Breast epithelium (tissue), 4 donors: ENCODE measurements around the gene ZNF536. TPM values are rescaled to one million over a fixed set of nuclear protein-coding genes. Genes with fewer than 3 reads are reported as not detected.

Source experiments
- DNase-seq, 2 donors: peaks; one replicate each; pipeline ENCODE4 v3.0.0-alpha.2; 2019; ENCODE audit warnings: low spot score in 2 of 2
- H3K27ac ChIP-seq, 2 donors: fragments of 200-600 bp; sonication (generic) in 1 of 2; one replicate each; pipeline ENCODE4 v1.5.1; 2016 to 2019; ENCODE audit warnings: mild to moderate bottlenecking in 1 of 2
- H3K27me3 ChIP-seq, 2 donors: fragments of 200-600 bp; sonication (generic) in 1 of 2; one replicate each; pipeline versions ENCODE4 v1.5.1 to v1.6.0; 2017 to 2019; ENCODE audit warnings: control low read depth in 1 of 2, mild to moderate bottlenecking in 1 of 2
- H3K36me3 ChIP-seq: fragments of 200-600 bp; one replicate; pipeline ENCODE4 v1.5.1; 2019
- H3K4me1 ChIP-seq, 2 donors: fragments of 200-600 bp; sonication (generic); one replicate each; pipeline ENCODE4 v1.5.1; 2016 to 2019; ENCODE audit warnings: control low read depth in 1 of 2
- H3K4me3 ChIP-seq, 3 donors: fragments of 200-600 bp; sonication (generic); 1 replicate in 2 of 3; 2 replicates in 1 of 3; pipeline ENCODE4 v1.5.1; 2016 to 2019; ENCODE audit warnings: mild to moderate bottlenecking in 3 of 3, moderate library complexity in 2 of 3
- H3K9me3 ChIP-seq, 2 donors: fragments of 200-600 bp; sonication (generic) in 1 of 2; one replicate each; pipeline ENCODE4 v1.5.1; 2016 to 2019; ENCODE audit warnings: control low read depth in 1 of 2
- POLR2A ChIP-seq: fragments of 450-650 bp; IDR thresholded peaks from one replicate; pipeline ENCODE4 v1.6.1; 2016; ENCODE audit warnings: antibody characterized with exemption, mild to moderate bottlenecking, moderate library complexity
- POLR2AphosphoS5 ChIP-seq, 3 donors: sonication (generic); formaldehyde crosslinking; IDR thresholded peaks; one replicate each; pipeline ENCODE4 v1.6.1; 2017; ENCODE audit warnings: antibody characterized with exemption in 3 of 3
- intact Hi-C: fragments of 100-400 bp; cut with DNase I; formaldehyde crosslinking; loops from one replicate; pipeline ENCODE4 v1.15.1; 2023; ENCODE audit warnings: low total_unique reads
- total RNA-seq, 3 donors: library from RNA; depleted of rRNA; stranded (reverse); fragments of >200 nt; gene quantifications; one replicate each; pipeline ENCODE4 v1.1.0, GENCODE V29; 2016
- TF ChIP-seq, protein P1 (sequence below), 3 donors: fragments of 450-650 bp; IDR thresholded peaks; one replicate each; pipeline ENCODE4 v1.5.1; 2016 to 2017; ENCODE audit warnings: antibody characterized with exemption in 3 of 3, mild to moderate bottlenecking in 3 of 3, moderate library complexity in 3 of 3

Gene ZNF536
- total RNA-seq, 3 donors from 2014 or later = under 0.01 to 0.15 TPM; not detected in 1

GRCh38 chr19:30519607-30520205, 147.5 kb downstream of the ZNF536 start:
- no peak overlapping the region for H3K4me3 ChIP-seq
- TF ChIP-seq POLR2A (no peak), POLR2AphosphoS5 (IDR thresholded peaks at IDR 0.05) (no peak)
- TF ChIP-seq, protein P1, sequence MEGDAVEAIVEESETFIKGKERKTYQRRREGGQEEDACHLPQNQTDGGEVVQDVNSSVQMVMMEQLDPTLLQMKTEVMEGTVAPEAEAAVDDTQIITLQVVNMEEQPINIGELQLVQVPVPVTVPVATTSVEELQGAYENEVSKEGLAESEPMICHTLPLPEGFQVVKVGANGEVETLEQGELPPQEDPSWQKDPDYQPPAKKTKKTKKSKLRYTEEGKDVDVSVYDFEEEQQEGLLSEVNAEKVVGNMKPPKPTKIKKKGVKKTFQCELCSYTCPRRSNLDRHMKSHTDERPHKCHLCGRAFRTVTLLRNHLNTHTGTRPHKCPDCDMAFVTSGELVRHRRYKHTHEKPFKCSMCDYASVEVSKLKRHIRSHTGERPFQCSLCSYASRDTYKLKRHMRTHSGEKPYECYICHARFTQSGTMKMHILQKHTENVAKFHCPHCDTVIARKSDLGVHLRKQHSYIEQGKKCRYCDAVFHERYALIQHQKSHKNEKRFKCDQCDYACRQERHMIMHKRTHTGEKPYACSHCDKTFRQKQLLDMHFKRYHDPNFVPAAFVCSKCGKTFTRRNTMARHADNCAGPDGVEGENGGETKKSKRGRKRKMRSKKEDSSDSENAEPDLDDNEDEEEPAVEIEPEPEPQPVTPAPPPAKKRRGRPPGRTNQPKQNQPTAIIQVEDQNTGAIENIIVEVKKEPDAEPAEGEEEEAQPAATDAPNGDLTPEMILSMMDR (IDR thresholded peaks at IDR 0.05) = no peak
- no peak for DNase-seq
- H3K27ac ChIP-seq = no peak overlapping the region
- H3K36me3 ChIP-seq = no peaks in the 10 kb centered on the region
- peaks cover 0 to 9% of the 10 kb centered on the region in 2 donors for H3K27me3 ChIP-seq
- intact Hi-C loops = no loop called here
- H3K9me3 ChIP-seq = no peaks in the 10 kb centered on the region
- no peaks in the 10 kb centered on the region for H3K4me1 ChIP-seq

DNA sequence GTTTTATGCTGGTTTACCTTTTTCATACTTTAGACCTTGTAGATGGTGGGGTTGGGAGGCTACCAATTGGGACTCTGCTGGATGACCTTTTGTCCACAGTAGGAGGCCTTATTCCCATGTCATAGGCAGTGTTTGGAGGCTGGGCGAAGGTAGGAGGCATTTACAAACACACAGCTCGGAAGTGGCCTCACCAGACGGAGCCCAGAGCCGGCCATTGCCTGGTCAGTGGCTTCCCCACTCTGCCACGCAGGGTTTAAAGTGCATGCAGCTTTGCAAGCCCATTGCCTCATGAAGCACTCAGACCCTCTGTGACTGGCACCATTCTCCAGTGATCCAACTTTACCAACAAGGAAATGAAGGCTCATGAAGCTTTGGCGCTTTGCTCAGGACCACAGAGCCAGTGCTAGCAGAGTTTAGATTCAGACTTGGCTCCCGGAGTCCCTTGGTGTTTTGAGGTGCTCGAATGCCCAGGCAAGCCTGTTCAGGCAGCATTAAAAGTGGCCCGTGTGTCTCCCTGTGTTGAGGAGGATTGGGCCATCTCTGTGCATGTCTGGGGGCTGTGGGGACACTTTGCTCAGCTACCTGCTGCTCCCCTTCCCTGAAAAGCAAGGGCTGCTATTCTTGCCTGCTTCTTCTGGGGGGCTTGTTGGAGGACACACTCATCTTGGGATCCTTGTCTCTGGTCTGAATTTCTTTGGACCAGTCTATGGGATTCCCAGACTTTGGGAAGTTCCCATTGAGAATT, 148.7 kb downstream of the ZNF536 start:
- Histone ChIP-seq H3K27ac (no peak overlapping the region), H3K4me1 (no peaks in the 10 kb centered on the region), H3K27me3 (peaks cover 0 to 17% of the 10 kb centered on the region in 2 donors), H3K9me3 (no peaks in the 10 kb centered on the region), H3K4me3 (no peak overlapping the region), H3K36me3 (no peaks in the 10 kb centered on the region)
- DNase-seq = no peak
- TF ChIP-seq POLR2AphosphoS5 (IDR thresholded peaks at IDR 0.05) (no peak), POLR2A (no peak)
- TF ChIP-seq, protein P1 (IDR thresholded peaks at IDR 0.05) = no peak
- intact Hi-C loops = no loop called here

DNA sequence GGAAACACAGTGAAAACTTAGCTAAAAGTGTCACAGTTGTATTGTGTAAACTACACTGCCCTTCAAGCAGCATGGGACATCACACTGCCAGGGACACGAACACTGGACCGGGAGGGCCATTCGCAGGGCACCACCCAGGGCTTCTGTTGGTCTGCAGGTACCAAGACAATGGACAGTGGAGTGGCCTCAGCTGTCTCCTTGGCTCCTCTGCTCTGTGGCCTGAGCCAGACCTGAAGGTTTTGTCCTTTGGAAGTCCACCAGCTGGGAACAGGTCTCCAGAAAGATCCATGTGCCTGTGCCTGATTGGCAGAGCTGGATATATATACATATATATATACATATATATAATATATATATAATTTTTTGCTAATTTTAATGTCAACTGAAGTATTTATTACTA, 149.8 kb downstream of the ZNF536 start:
- no peak overlapping the region for H3K4me3 ChIP-seq
- no peaks in the 10 kb centered on the region for H3K36me3 ChIP-seq
- DNase-seq = no peak
- H3K27ac ChIP-seq = no peak overlapping the region
- H3K27me3 ChIP-seq = peaks cover 0 to 17% of the 10 kb centered on the region in 2 donors
- TF ChIP-seq POLR2A = no peak
- TF ChIP-seq POLR2AphosphoS5 (IDR thresholded peaks at IDR 0.05) = no peak
- TF ChIP-seq, protein P1 (IDR thresholded peaks at IDR 0.05) = no peak
- intact Hi-C loops = no loop called here
- H3K9me3 ChIP-seq = no peaks in the 10 kb centered on the region
- no peaks in the 10 kb centered on the region for H3K4me1 ChIP-seq

- H3K27ac ChIP-seq = no peak overlapping the region
- intact Hi-C loops = no loop called here
- peaks cover 0 to 17% of the 10 kb centered on the region in 2 donors for H3K27me3 ChIP-seq
- H3K4me3 ChIP-seq = no peak overlapping the region
- no peaks in the 10 kb centered on the region for H3K36me3 ChIP-seq
- DNase-seq = no peak
- TF ChIP-seq POLR2A = no peak
- TF ChIP-seq, protein P1 (IDR thresholded peaks at IDR 0.05) = no peak
- TF ChIP-seq POLR2AphosphoS5 (IDR thresholded peaks at IDR 0.05) = no peak
- H3K4me1 ChIP-seq = no peaks in the 10 kb centered on the region
- no peaks in the 10 kb centered on the region for H3K9me3 ChIP-seq
These were observed 150.2 kb downstream of the ZNF536 start for GRCh38 chr19:30522341-30522740.

DNA sequence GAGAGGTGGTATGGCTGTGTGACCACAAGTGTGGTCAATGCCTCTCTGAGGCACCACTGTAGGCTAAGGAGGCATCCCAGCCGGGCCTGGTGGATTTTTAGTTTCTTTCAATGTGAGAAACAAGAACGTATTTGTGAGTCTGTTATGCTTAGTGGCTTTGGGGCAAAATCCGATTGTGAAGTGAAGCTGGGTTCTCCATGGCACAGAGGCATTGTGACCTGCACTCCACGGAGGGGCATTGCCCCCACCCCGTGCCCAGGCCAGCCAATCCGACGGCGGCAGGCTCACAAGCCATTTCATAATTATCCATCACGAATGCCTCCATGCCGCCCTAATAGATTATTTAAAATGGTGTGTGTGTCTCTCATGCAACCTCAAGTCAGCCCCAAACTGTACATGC, 151.6 kb downstream of the ZNF536 start:
- no peak for DNase-seq
- TF ChIP-seq POLR2AphosphoS5 (IDR thresholded peaks at IDR 0.05) (no peak), POLR2A (no peak)
- TF ChIP-seq, protein P1 (IDR thresholded peaks at IDR 0.05) = no peak

More for the DNA sequence above, 151.6 kb downstream of the ZNF536 start:
- Histone ChIP-seq H3K27me3 (peaks cover 0 to 17% of the 10 kb centered on the region in 2 donors), H3K36me3 (no peaks in the 10 kb centered on the region), H3K4me1 (no peaks in the 10 kb centered on the region), H3K27ac (no peak overlapping the region), H3K9me3 (no peaks in the 10 kb centered on the region), H3K4me3 (no peak overlapping the region)
- intact Hi-C loops = no loop called here
